ENCODE results near the gene NUPR1. TPM values are rescaled to one million over a fixed set of nuclear protein-coding genes. Genes with fewer than 3 reads are reported as not detected.
A peak's percentile ranks its signal among the peaks of the same experiment; 100 is the strongest.
"Not testable (repeated sequence)": the region's sequence is repeated elsewhere in the genome, so short reads cannot be mapped to it uniquely, and the experiment has no call there.

The NUPR1 gene
- total and polyA plus RNA-seq, 2 donors from 2014 or later, result 64.7 to 125 TPM

DNA sequence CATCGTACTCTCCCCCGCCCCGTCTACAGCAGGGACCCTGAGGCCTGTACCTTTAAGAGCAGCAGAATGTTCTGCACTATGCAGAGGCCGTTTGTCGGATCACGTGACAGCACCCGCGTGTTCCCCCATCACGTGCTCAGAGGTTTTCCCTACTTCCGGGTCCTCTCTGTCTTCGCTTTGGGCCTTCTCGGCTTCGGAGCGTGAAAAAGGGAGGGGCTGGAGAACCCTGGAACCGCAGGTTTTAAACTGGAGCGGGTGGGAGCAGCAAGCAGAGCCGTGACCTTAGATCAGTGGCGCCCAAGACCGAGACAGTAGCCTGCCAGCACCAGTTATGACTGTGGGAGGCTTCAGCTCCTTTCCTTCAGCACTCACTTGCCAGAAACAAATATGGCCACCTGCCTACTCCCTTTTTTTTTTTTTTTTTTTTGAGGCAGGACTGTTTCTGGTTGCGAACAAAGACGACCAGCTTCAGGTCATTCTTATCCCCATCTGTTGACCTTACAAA, 46.8 kb downstream of the NUPR1 start, which contains the start of gene CLN3:
Gene CLN3 (minus strand): TSS at position 105 of the 505 bp plus-strand sequence. CDS start 315 bp downstream, outside the sequence.
- Histone ChIP-seq H3K9me3 (ENCODE audit: control insufficient read depth in 2 of 3, insufficient read depth in 1 of 3, low read length in 3 of 3) (no peaks in the 10 kb centered on the region), H3K36me3 (ENCODE audit: control insufficient read depth in 2 of 3, insufficient read depth in 3 of 3, low read length in 3 of 3) (peaks cover 0 to 4% (median 4%) of the 10 kb centered on the region in 3 donors), H3K9ac (ENCODE audit: low read length in 3 of 3) (peak within 1 kb of the TSS; percentile 87 to 97 (median 97)), H3K4me1 (ENCODE audit: control insufficient read depth in 2 of 3, insufficient read depth in 2 of 3, low read depth in 1 of 3, low read length in 3 of 3) (peaks cover 0 to 3% (median 0%) of the 10 kb centered on the region in 3 donors), H3K4me3 (ENCODE audit: low read length in 3 of 3) (peak within 1 kb of the TSS; percentile 92 to 99 (median 94)), H3K27ac (ENCODE audit: low read depth in 2 of 2, low read length in 2 of 2) (peak within 1 kb of the TSS; percentile 98), H3K27me3 (ENCODE audit: control insufficient read depth, insufficient read depth, low read length) (no peaks in the 10 kb centered on the region)
- DNase-seq, result peak; percentile 96 to 98 (median 97)
- TF ChIP-seq CTCF (IDR thresholded peaks at IDR 0.05; ENCODE audit: borderline replicate concordance, extremely low read depth, insufficient read depth), result no peak
- intact Hi-C loops (cut with DNase I), result loop anchor here (10.0 kb wide), 1 partner anchor 53 kb away; no protein-coding TSS in a partner anchor
- no peak for FAIRE-seq

DNA sequence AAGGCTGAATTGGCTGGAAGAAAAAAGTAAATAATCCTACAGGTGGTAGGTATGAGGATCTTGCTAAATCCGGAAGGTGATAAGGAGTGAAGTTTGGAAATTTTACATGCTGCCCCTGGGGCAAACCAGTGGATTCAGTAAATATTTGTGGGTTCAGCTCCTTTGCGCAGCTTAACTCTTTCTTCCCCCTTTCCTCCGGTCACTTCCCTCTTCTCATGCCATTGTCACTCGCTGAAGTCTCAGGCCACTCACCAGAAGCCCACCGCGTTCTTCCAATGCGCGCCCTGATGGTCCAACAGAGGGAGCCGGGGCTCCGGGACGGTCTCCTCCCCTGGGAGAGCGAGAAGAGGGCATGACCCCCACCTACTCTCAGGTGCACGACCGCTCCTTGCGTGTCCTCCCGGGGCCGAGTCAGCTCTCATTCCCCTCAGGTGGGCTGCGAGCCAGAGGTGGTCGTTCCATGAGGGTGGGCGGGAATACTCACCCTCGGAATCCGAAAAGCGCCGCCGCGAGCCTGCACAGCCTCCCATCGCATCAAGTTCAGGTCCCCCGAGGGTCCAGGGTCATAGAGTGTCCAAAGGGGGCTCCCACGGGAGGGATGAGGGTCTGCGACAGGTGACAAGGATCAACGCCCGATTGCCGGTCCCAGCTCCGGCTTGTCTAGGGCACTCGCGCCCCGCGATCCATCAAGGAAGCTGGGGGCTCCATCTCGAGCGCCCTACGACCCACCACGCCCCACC, 47.4 kb downstream of the NUPR1 start:
- peak overlapping the region; percentile 98 for H3K27ac ChIP-seq (ENCODE audit: low read depth in 2 of 2, low read length in 2 of 2)

GRCh38 chr16:28486266-28486665, 52.5 kb downstream of the NUPR1 start:
- no peak overlapping the region for H3K4me3 ChIP-seq (ENCODE audit: low read length in 3 of 3)
- no peak for FAIRE-seq

More for the DNA sequence above, 47.4 kb downstream of the NUPR1 start:
- peak overlapping the region; percentile 92 to 99 (median 94) for H3K4me3 ChIP-seq (ENCODE audit: low read length in 3 of 3)
- TF ChIP-seq CTCF (IDR thresholded peaks at IDR 0.05; ENCODE audit: borderline replicate concordance, extremely low read depth, insufficient read depth), result peak; percentile 21
- FAIRE-seq (no peak), DNase-seq (peak in 3 of 5 donors; percentile 46 to 83 (median 54))
- no peaks in the 10 kb centered on the region for H3K9me3 ChIP-seq (ENCODE audit: control insufficient read depth in 2 of 3, insufficient read depth in 1 of 3, low read length in 3 of 3)
- H3K27me3 ChIP-seq (ENCODE audit: control insufficient read depth, insufficient read depth, low read length), result no peaks in the 10 kb centered on the region
- H3K36me3 ChIP-seq (ENCODE audit: control insufficient read depth in 2 of 3, insufficient read depth in 3 of 3, low read length in 3 of 3), result peaks cover 0 to 4% (median 4%) of the 10 kb centered on the region in 3 donors
- intact Hi-C loops (cut with DNase I), result loop anchor here (10.0 kb wide), 1 partner anchor 53 kb away; no protein-coding TSS in a partner anchor
- H3K4me1 ChIP-seq (ENCODE audit: control insufficient read depth in 2 of 3, insufficient read depth in 2 of 3, low read depth in 1 of 3, low read length in 3 of 3), result peaks cover 0 to 3% (median 0%) of the 10 kb centered on the region in 3 donors
- peak overlapping the region; percentile 87 to 97 (median 97) for H3K9ac ChIP-seq (ENCODE audit: low read length in 3 of 3)

GRCh38 chr16:28483361-28483760, 55.4 kb downstream of the NUPR1 start:
- H3K4me3 ChIP-seq (ENCODE audit: low read length in 3 of 3); H3K9me3 ChIP-seq (ENCODE audit: control insufficient read depth in 2 of 3, insufficient read depth in 1 of 3, low read length in 3 of 3); intact Hi-C loops (cut with DNase I); H3K9ac ChIP-seq (ENCODE audit: low read length in 3 of 3); H3K4me1 ChIP-seq (ENCODE audit: control insufficient read depth in 2 of 3, insufficient read depth in 2 of 3, low read depth in 1 of 3, low read length in 3 of 3); FAIRE-seq; H3K27me3 ChIP-seq (ENCODE audit: control insufficient read depth, insufficient read depth, low read length); H3K27ac ChIP-seq (ENCODE audit: low read depth in 2 of 2, low read length in 2 of 2): not testable (repeated sequence)
- DNase-seq, result peak in 1 of 5 donors; percentile 29
- H3K36me3 ChIP-seq (ENCODE audit: control insufficient read depth in 2 of 3, insufficient read depth in 3 of 3, low read length in 3 of 3), result peaks cover 0 to 11% (median under 1%) of the 10 kb centered on the region in 3 donors

More at GRCh38 chr16:28486266-28486665, 52.5 kb downstream of the NUPR1 start:
- Histone ChIP-seq H3K9me3 (ENCODE audit: control insufficient read depth in 2 of 3, insufficient read depth in 1 of 3, low read length in 3 of 3) (no peaks in the 10 kb centered on the region), H3K36me3 (ENCODE audit: control insufficient read depth in 2 of 3, insufficient read depth in 3 of 3, low read length in 3 of 3) (peaks cover 0 to 10% (median 4%) of the 10 kb centered on the region in 3 donors), H3K9ac (ENCODE audit: low read length in 3 of 3) (no peak overlapping the region), H3K27me3 (ENCODE audit: control insufficient read depth, insufficient read depth, low read length) (no peaks in the 10 kb centered on the region), H3K27ac (ENCODE audit: low read depth in 2 of 2, low read length in 2 of 2) (no peak overlapping the region), H3K4me1 (ENCODE audit: control insufficient read depth in 2 of 3, insufficient read depth in 2 of 3, low read depth in 1 of 3, low read length in 3 of 3) (peaks cover 0 to 3% (median 0%) of the 10 kb centered on the region in 3 donors)
- intact Hi-C loops (cut with DNase I), result no loop called here
- no peak for TF ChIP-seq CTCF (IDR thresholded peaks at IDR 0.05; ENCODE audit: borderline replicate concordance, extremely low read depth, insufficient read depth)
- DNase-seq, result peak in 1 of 5 donors; percentile 52
